Measurements from ENCODE around the gene NHLRC1. TPM values are rescaled to one million over a fixed set of nuclear protein-coding genes. Genes with fewer than 3 reads are reported as not detected.

The NHLRC1 gene
- total RNA-seq, 4 donors from 2014 or later, result 2.0 to 5.0 (median 4.3) TPM

- Histone ChIP-seq H3K36me3 (peaks cover 0 to 77% (median 7%) of the 10 kb centered on the region in 3 donors), H3K27ac (no peak overlapping the region), H3K4me3 (no peak overlapping the region), H3K4me1 (no peaks in the 10 kb centered on the region), H3K27me3 (no peaks in the 10 kb centered on the region), H3K9me3 (no peaks in the 10 kb centered on the region)
- DNase-seq (ENCODE audit: low spot score in 2 of 2), result no peak
- WGBS, 2 donors, result 87 to 89% methylated on average over 6 of the region's 6 CpGs
- TF ChIP-seq CTCF (IDR thresholded peaks at IDR 0.05) (no peak), POLR2A (IDR thresholded peaks at IDR 0.05) (no peak), EP300 (IDR thresholded peaks at IDR 0.05) (no peak)
Observed at GRCh38 chr6:18139935-18140621, 17.6 kb upstream of the NHLRC1 start.

GRCh38 chr6:18138906-18139305 lies 16.4 kb upstream of the NHLRC1 start:
- H3K36me3 ChIP-seq, result peaks cover 0 to 81% (median 7%) of the 10 kb centered on the region in 3 donors
- no peaks in the 10 kb centered on the region for H3K4me1 ChIP-seq
- H3K27me3 ChIP-seq, result no peaks in the 10 kb centered on the region
- no peak for DNase-seq (ENCODE audit: low spot score in 2 of 2)
- no peaks in the 10 kb centered on the region for H3K9me3 ChIP-seq
- H3K27ac ChIP-seq, result no peak overlapping the region
- TF ChIP-seq EP300 (IDR thresholded peaks at IDR 0.05) (no peak), POLR2A (IDR thresholded peaks at IDR 0.05) (no peak), CTCF (IDR thresholded peaks at IDR 0.05) (no peak)
- 91 to 93% methylated on average over 5 of the region's 5 CpGs for WGBS, 2 donors
- H3K4me3 ChIP-seq, result no peak overlapping the region

- Histone ChIP-seq H3K4me3 (no peak overlapping the region), H3K36me3 (peaks cover 0 to 77% (median 7%) of the 10 kb centered on the region in 3 donors), H3K9me3 (no peaks in the 10 kb centered on the region), H3K27me3 (no peaks in the 10 kb centered on the region), H3K27ac (no peak overlapping the region), H3K4me1 (no peaks in the 10 kb centered on the region)
- 94 to 98% methylated on average over 10 of the region's 10 CpGs for WGBS, 2 donors
- no peak for DNase-seq (ENCODE audit: low spot score in 2 of 2)
- TF ChIP-seq EP300 (IDR thresholded peaks at IDR 0.05) (no peak), POLR2A (IDR thresholded peaks at IDR 0.05) (no peak), CTCF (IDR thresholded peaks at IDR 0.05) (no peak)
Observed at GRCh38 chr6:18136260-18136659, 13.8 kb upstream of the NHLRC1 start.

GRCh38 chr6:18135171-18135570 lies 12.7 kb upstream of the NHLRC1 start:
- 91 to 97% methylated on average over 2 of the region's 2 CpGs for WGBS, 2 donors
- Histone ChIP-seq H3K4me1 (no peaks in the 10 kb centered on the region), H3K9me3 (no peaks in the 10 kb centered on the region), H3K36me3 (peaks cover 0 to 76% (median 7%) of the 10 kb centered on the region in 3 donors), H3K27ac (no peak overlapping the region), H3K27me3 (no peaks in the 10 kb centered on the region), H3K4me3 (no peak overlapping the region)
- no peak for DNase-seq (ENCODE audit: low spot score in 2 of 2)
- no peak for TF ChIP-seq POLR2A (IDR thresholded peaks at IDR 0.05)
- no peak for TF ChIP-seq CTCF (IDR thresholded peaks at IDR 0.05)
- TF ChIP-seq EP300 (IDR thresholded peaks at IDR 0.05), result no peak

GRCh38 chr6:18132346-18132745 lies 9.9 kb upstream of the NHLRC1 start:
- no peak overlapping the region for H3K27ac ChIP-seq
- TF ChIP-seq CTCF (IDR thresholded peaks at IDR 0.05), result no peak
- TF ChIP-seq POLR2A (IDR thresholded peaks at IDR 0.05), result no peak
- no peaks in the 10 kb centered on the region for H3K27me3 ChIP-seq
- H3K9me3 ChIP-seq, result no peaks in the 10 kb centered on the region
- H3K4me1 ChIP-seq, result no peaks in the 10 kb centered on the region
- no peak overlapping the region for H3K4me3 ChIP-seq
- peaks cover 0 to 65% (median 0%) of the 10 kb centered on the region in 3 donors for H3K36me3 ChIP-seq
- DNase-seq (ENCODE audit: low spot score in 2 of 2), result no peak
- 96 to 97% methylated on average over 3 of the region's 3 CpGs for WGBS, 2 donors
